Upper lobe of right lung (tissue), 1 donor: ENCODE data around the gene F7. TPM values are rescaled to one million over a fixed set of nuclear protein-coding genes. Genes with fewer than 3 reads are reported as not detected.

Experiments
- ATAC-seq: fragments of 200-7000 bp; cut with Tn5 transposase; one replicate; pipeline ENCODE4 v1.9.1; 2020; ENCODE audit warnings: mild to moderate bottlenecking, moderate library complexity
- DNase-seq: peaks from one replicate; pipeline ENCODE4 v3.0.0-alpha.2; 2020
- H3K27ac ChIP-seq: fragments of 200-600 bp; one replicate; pipeline ENCODE4 v1.8.0; 2022
- H3K27me3 ChIP-seq: fragments of 200-600 bp; one replicate; pipeline ENCODE4 v1.8.0; 2022; ENCODE audit warnings: mild to moderate bottlenecking
- H3K36me3 ChIP-seq: fragments of 200-600 bp; one replicate; pipeline ENCODE4 v1.8.0; 2022
- H3K4me1 ChIP-seq: fragments of 200-600 bp; one replicate; pipeline ENCODE4 v1.8.0; 2022
- H3K4me3 ChIP-seq: fragments of 200-600 bp; one replicate; pipeline ENCODE4 v1.8.0; 2022; ENCODE audit warnings: mild to moderate bottlenecking
- H3K9me3 ChIP-seq: fragments of 200-600 bp; one replicate; pipeline ENCODE4 v1.8.0; 2022
- CTCF ChIP-seq: fragments of 200-600 bp; IDR thresholded peaks from one replicate; pipeline ENCODE4 v1.8.0; 2022; ENCODE audit warnings: antibody characterized with exemption
- intact Hi-C: fragments of 100-400 bp; cut with DNase I; formaldehyde crosslinking; loops from one replicate; pipeline ENCODE4 v1.11.0; 2022
- total RNA-seq: library from RNA; stranded (reverse); fragmentation: NEBNext Ultra II Directional; extraction: Animal tissue kit (Norgen Biotek cat#: 25700); gene quantifications from one replicate; pipeline ENCODE4 v1.2.1, GENCODE V29; 2021
- donor health status: DM: no; HTN: yes; CAD: no; lungs with severe emphysema.

Gene F7
- total RNA-seq, 1 donor from 2014 or later, result 0.61 TPM

GRCh38 chr13:113121928-113122471, 16.4 kb downstream of the F7 start:
- H3K27ac ChIP-seq, result peak overlapping the region; percentile 66
- H3K4me1 ChIP-seq, result no peaks in the 10 kb centered on the region
- no peaks in the 10 kb centered on the region for H3K9me3 ChIP-seq
- no peaks in the 10 kb centered on the region for H3K27me3 ChIP-seq
- ATAC-seq, result no peak
- peak overlapping the region; percentile 38 for H3K4me3 ChIP-seq
- TF ChIP-seq CTCF, result no peak
- no peak for DNase-seq
- no peaks in the 10 kb centered on the region for H3K36me3 ChIP-seq
- intact Hi-C loops, result no loop called here

- peak within 1 kb of the TSS; percentile 38 for H3K4me3 ChIP-seq
- ATAC-seq, result peak; percentile 49
- intact Hi-C loops, result no loop called here
Observed at GRCh38 chr13:113122550-113123225, 17.1 kb downstream of the F7 start, which contains the start of gene F10. Gene F10, plus strand, starts transcription at chr13:113122799. Its CDS starts 57 bp downstream, at chr13:113122856.

GRCh38 chr13:113123226-113124201, 17.9 kb downstream of the F7 start:
- Histone ChIP-seq H3K4me1 (no peaks in the 10 kb centered on the region), H3K9me3 (no peaks in the 10 kb centered on the region), H3K27me3 (no peaks in the 10 kb centered on the region), H3K27ac (peak overlapping the region; percentile 47), H3K36me3 (no peaks in the 10 kb centered on the region), H3K4me3 (peak overlapping the region; percentile 38)
- TF ChIP-seq CTCF, result no peak
- no peak for ATAC-seq
- no peak for DNase-seq
- intact Hi-C loops, result no loop called here

More at GRCh38 chr13:113122550-113123225, 17.1 kb downstream of the F7 start, which contains the start of gene F10:
- no peak for TF ChIP-seq CTCF
- Histone ChIP-seq H3K4me1 (no peaks in the 10 kb centered on the region), H3K27ac (peak within 1 kb of the TSS; percentile 66), H3K9me3 (no peaks in the 10 kb centered on the region), H3K27me3 (no peaks in the 10 kb centered on the region), H3K36me3 (no peaks in the 10 kb centered on the region)
- DNase-seq, result peak; percentile 68

GRCh38 chr13:113124211-113124970, 18.8 kb downstream of the F7 start:
- H3K9me3 ChIP-seq, result no peaks in the 10 kb centered on the region
- H3K27me3 ChIP-seq, result peaks cover 3% of the 10 kb centered on the region
- H3K4me1 ChIP-seq, result no peaks in the 10 kb centered on the region
- H3K36me3 ChIP-seq, result no peaks in the 10 kb centered on the region
- intact Hi-C loops, result no loop called here
- no peak for ATAC-seq
- H3K4me3 ChIP-seq, result no peak overlapping the region
- no peak overlapping the region for H3K27ac ChIP-seq
- DNase-seq, result no peak
- TF ChIP-seq CTCF, result no peak
